IPS DF 6.9 (cell line): Measurements from ENCODE around the gene CCDC187.

Experiments used
- DNase-seq: peaks from one replicate; pipeline ENCODE4 v3.0.0-alpha.2; 2013; ENCODE audit warnings: low read depth, low spot score
- H3K27ac ChIP-seq: one replicate; pipeline ENCODE4 v1.5.1; 2013; ENCODE audit warnings: low read length, control low read depth
- H3K27me3 ChIP-seq: 2 replicates; pipeline ENCODE4 v1.6.1; 2013; ENCODE audit warnings: mild to moderate bottlenecking, low read length; ENCODE audit not compliant: control insufficient read depth, insufficient read depth
- H3K36me3 ChIP-seq: 2 replicates; pipeline ENCODE4 v1.6.1; 2013; ENCODE audit warnings: low read length; ENCODE audit not compliant: control insufficient read depth, insufficient read depth
- H3K4me1 ChIP-seq: 2 replicates; pipeline ENCODE4 v1.6.1; 2013; ENCODE audit warnings: low read length; ENCODE audit not compliant: control insufficient read depth, insufficient read depth
- H3K4me3 ChIP-seq: 2 replicates; pipeline ENCODE4 v1.5.1; 2013; ENCODE audit warnings: mild to moderate bottlenecking, low read length
- H3K9me3 ChIP-seq: 2 replicates; pipeline ENCODE4 v1.6.1; 2013; ENCODE audit warnings: low read length, inconsistent platforms; ENCODE audit not compliant: control insufficient read depth, insufficient read depth
- WGBS: extraction: QIAGEN DNeasy Blood & Tissue Kit; methylation state at CpG from one replicate; pipeline ENCODE4 v1.1.7; 2013; ENCODE audit warnings: mixed read lengths, missing lambda C conversion rate; ENCODE audit not compliant: insufficient read length, insufficient coverage; 5-methylcytosine and 5-hydroxymethylcytosine counted together

CCDC187 gene

GRCh38 chr9:136304981-136305380, 1.1 kb upstream of the CCDC187 start:
- H3K27me3 ChIP-seq = no peaks in the 10 kb centered on the region
- H3K4me1 ChIP-seq = no peaks in the 10 kb centered on the region
- H3K27ac ChIP-seq = no peak overlapping the region
- no peak overlapping the region for H3K4me3 ChIP-seq
- no peaks in the 10 kb centered on the region for H3K9me3 ChIP-seq
- no CpG with 5 or more reads among the region's 13 CpGs for WGBS
- no peak for DNase-seq
- H3K36me3 ChIP-seq = no peaks in the 10 kb centered on the region

GRCh38 chr9:136304456-136304855, 562 bp upstream of the CCDC187 start:
- no peaks in the 10 kb centered on the region for H3K9me3 ChIP-seq
- H3K36me3 ChIP-seq = no peaks in the 10 kb centered on the region
- H3K27ac ChIP-seq = no peak overlapping the region
- H3K4me3 ChIP-seq = no peak overlapping the region
- H3K27me3 ChIP-seq = no peaks in the 10 kb centered on the region
- no peak for DNase-seq
- no CpG with 5 or more reads among the region's 10 CpGs for WGBS
- H3K4me1 ChIP-seq = no peaks in the 10 kb centered on the region

DNA sequence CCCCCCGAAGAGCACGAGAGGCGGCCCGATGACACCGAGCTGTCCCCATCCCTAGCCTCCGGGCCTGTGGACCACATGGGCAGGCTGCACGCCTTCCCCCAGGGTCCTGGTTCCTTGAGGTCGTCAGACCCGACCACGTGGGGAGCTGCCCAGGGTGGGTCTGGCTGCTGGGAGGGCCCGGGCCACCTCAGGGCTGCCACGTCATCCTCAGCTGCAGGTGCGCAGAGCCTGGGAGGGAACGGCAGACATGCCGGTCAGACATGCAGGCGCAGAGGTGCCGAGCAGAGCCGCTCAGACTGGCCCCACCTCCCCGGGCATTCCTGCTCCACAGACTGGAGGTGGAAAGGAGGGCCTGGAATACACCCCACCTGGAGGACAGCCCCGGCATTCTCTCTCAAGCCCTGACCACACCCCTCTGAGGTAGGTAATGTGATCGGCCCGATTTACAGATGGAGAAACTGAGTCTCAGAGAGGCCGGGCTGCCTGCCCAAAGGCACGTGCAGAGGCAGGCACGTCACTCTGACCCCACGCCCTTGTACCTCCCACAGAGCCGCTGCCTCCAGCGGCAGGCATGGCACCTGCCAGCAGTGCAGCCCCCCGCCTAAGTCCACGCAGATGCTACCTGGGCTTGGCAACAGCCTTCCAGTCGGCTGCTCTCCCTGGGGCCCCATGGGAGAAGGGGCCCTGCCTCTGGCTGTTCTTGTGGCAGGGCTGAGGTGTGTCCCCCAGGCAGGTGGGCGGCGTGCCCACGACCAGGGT, 649 bp downstream of the CCDC187 start:
- no peak overlapping the region for H3K4me3 ChIP-seq
- no peak for DNase-seq
- no CpG with 5 or more reads among the region's 34 CpGs for WGBS
- H3K9me3 ChIP-seq = no peaks in the 10 kb centered on the region
- H3K4me1 ChIP-seq = no peaks in the 10 kb centered on the region; the same call in 1 of the 2 replicates
- H3K27me3 ChIP-seq = no peaks in the 10 kb centered on the region
- H3K36me3 ChIP-seq = no peaks in the 10 kb centered on the region
- H3K27ac ChIP-seq = no peak overlapping the region

DNA sequence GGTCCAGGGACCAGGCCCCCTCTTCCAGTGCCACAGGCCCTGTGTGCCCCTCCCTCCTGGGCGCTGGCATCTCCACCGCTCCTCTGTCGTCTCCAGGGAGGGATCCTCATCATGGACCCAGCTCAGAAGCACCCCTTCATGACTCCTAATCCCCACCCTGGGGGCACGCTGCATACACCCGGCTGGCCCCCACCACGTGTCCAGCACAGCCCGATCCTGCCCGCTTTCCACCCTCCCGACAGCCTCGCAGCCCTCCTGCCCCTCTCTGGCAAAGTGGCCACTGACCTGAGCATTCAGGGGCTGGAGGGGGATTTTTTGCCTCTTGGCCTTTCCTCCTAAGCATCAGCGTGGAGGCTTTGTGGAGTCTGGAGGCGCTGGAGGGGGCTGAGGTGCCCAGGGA, 1.4 kb downstream of the CCDC187 start:
- Histone ChIP-seq H3K36me3 (no peaks in the 10 kb centered on the region), H3K4me1 (no peaks in the 10 kb centered on the region; the same call in 1 of the 2 replicates), H3K4me3 (no peak overlapping the region), H3K27ac (no peak overlapping the region), H3K9me3 (no peaks in the 10 kb centered on the region), H3K27me3 (no peaks in the 10 kb centered on the region)
- no peak for DNase-seq
- WGBS = no CpG with 5 or more reads among the region's 12 CpGs

GRCh38 chr9:136300866-136301265, 3.0 kb downstream of the CCDC187 start:
- DNase-seq = no peak
- WGBS = no CpG with 5 or more reads among the region's 13 CpGs
- H3K27ac ChIP-seq = no peak overlapping the region
- H3K4me3 ChIP-seq = no peak overlapping the region
- no peaks in the 10 kb centered on the region for H3K9me3 ChIP-seq
- H3K36me3 ChIP-seq = no peaks in the 10 kb centered on the region
- no peaks in the 10 kb centered on the region for H3K27me3 ChIP-seq
- H3K4me1 ChIP-seq = no peaks in the 10 kb centered on the region; the same call in 1 of the 2 replicates

- H3K27me3 ChIP-seq = no peaks in the 10 kb centered on the region
- H3K9me3 ChIP-seq = no peaks in the 10 kb centered on the region
- WGBS = no CpG with 5 or more reads among the region's 14 CpGs
- no peaks in the 10 kb centered on the region; the same call in 1 of the 2 replicates for H3K4me1 ChIP-seq
- no peak for DNase-seq
- H3K27ac ChIP-seq = no peak overlapping the region
- H3K4me3 ChIP-seq = no peak overlapping the region
- H3K36me3 ChIP-seq = no peaks in the 10 kb centered on the region
Observed at GRCh38 chr9:136300016-136300545, 3.8 kb downstream of the CCDC187 start.

GRCh38 chr9:136299541-136299940, 4.4 kb downstream of the CCDC187 start:
- Histone ChIP-seq H3K36me3 (no peaks in the 10 kb centered on the region), H3K4me3 (no peak overlapping the region), H3K27ac (no peak overlapping the region), H3K9me3 (no peaks in the 10 kb centered on the region), H3K4me1 (no peaks in the 10 kb centered on the region; the same call in 1 of the 2 replicates), H3K27me3 (no peaks in the 10 kb centered on the region)
- no CpG with 5 or more reads among the region's 7 CpGs for WGBS
- no peak for DNase-seq

DNA sequence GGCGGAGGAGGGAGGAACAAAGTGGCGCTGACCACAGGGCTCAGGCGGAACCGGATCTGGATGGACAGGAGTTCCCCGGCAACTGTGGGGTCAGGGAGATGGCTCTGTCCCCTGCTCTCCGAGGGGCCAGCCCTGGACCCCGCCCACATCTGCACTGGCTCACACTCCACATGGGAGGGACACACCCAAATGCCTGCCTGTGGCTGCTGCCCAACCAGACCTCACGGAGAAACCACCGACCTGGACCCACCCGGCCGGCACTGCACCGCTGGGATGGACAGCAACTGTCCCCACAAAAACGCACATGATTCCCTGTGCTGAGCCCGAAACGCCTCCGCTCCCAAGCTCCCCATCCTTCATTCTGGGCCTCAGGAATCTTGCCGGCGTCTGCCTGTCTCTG, 4.8 kb downstream of the CCDC187 start:
- Histone ChIP-seq H3K27me3 (no peaks in the 10 kb centered on the region), H3K27ac (no peak overlapping the region), H3K9me3 (no peaks in the 10 kb centered on the region), H3K36me3 (no peaks in the 10 kb centered on the region), H3K4me3 (no peak overlapping the region), H3K4me1 (no peaks in the 10 kb centered on the region; the same call in 1 of the 2 replicates)
- DNase-seq = no peak
- no CpG with 5 or more reads among the region's 18 CpGs for WGBS

DNA sequence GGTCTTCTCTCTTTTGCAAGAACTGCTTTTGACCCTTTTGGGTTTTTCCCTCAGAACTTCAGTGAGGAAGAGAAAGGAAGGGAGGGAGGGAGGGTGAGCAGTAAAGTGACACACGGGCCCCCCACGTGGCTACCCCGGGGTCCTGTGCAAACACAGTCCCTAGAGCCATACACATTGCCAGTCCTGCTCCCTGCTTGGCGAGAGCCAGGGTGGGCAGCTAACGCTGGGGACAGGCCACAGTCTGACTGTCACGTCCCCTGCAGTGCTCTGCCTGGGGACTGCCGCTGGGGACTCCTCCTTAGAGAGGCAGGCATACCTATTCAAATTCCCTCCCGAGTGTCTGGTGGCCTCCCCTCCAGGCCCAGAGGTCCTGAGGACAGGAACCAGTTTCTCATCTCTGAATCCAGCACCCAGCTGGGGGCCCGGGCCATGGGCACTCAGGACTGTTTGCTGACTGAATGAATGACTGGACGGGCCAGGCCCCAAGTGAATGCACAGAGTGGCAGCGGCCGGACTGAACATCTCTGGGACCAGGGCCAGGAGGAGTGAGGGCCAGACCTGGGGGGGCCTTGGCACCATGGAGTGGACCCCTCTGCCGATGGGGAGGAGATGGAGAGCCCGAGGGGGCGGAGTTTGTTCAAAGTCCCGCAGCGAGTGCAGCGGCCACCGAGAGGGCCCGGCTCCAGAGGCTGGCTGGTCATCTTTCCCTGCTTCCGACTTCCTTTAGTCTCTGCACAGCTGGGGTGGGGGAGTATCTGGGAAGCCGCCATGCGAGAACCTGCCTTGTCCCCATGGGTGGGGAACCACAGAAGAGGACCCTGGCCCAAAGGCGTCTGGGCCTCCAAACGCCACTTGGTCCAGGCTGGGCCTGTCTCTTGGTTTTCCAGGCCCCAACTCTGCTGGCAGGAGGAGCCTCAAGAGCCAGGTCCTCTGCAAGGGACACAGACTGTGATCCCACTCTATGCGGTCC, 5.8 kb downstream of the CCDC187 start:
- Histone ChIP-seq H3K4me3 (no peak overlapping the region), H3K27me3 (no peaks in the 10 kb centered on the region), H3K27ac (no peak overlapping the region), H3K9me3 (no peaks in the 10 kb centered on the region), H3K36me3 (no peaks in the 10 kb centered on the region), H3K4me1 (no peaks in the 10 kb centered on the region; the same call in 1 of the 2 replicates)
- DNase-seq = no peak
- WGBS = no CpG with 5 or more reads among the region's 26 CpGs

DNA sequence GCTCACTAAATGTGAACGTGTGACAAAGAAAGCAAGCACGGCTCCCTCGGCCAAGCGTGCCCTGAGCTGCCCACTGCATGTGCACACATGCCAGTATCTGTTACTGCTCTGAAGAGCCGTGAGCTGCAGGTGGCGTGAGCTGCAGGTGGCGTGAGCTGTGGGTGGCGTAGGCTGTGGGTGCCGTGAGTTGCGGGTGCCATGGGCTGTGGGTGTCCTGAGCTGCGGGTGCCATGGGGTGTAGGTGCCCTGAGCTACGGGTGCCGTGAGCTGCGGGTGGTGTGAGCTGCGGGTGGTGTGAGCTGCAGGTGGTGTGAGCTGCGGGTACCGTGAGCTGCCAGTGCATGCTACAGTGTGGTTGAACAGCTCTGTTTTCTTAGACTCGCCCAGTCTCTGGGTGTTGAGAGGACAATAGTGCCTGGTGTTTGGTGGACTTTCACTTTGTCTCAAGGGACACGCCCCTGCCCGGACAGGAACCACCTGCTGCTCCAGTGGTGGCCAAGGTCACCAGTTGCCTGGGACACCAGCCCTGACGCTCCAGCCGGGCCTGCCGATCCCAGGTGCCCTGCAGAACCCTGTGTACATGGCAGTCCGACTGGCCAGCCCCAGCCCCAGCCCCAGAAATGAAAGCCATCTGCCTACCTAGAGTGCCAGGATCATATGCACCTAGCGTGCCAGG, 6.7 kb downstream of the CCDC187 start:
- no peaks in the 10 kb centered on the region; the same call in 1 of the 2 replicates for H3K4me1 ChIP-seq
- H3K9me3 ChIP-seq = no peaks in the 10 kb centered on the region
- DNase-seq = no peak
- H3K27ac ChIP-seq = no peak overlapping the region
- H3K4me3 ChIP-seq = no peak overlapping the region
- H3K36me3 ChIP-seq = no peaks in the 10 kb centered on the region
- H3K27me3 ChIP-seq = no peaks in the 10 kb centered on the region
- WGBS = no CpG with 5 or more reads among the region's 25 CpGs
